Superior temporal gyrus (tissue), 1 donor: Measurements from ENCODE around the gene CACNA2D3.

Experiments
- DNase-seq: peaks from one replicate; pipeline ENCODE4 v3.0.0-alpha.2; 2016; ENCODE audit errors: extremely low spot score

The CACNA2D3 gene

GRCh38 chr3:54745843-54746242 is 623.5 kb downstream of the CACNA2D3 start:
- no peak for DNase-seq

- DNase-seq: no peak
Observed at GRCh38 chr3:54746722-54747121, 624.4 kb downstream of the CACNA2D3 start.

- no peak for DNase-seq
Observed at GRCh38 chr3:54755756-54756155, 633.4 kb downstream of the CACNA2D3 start.

DNA sequence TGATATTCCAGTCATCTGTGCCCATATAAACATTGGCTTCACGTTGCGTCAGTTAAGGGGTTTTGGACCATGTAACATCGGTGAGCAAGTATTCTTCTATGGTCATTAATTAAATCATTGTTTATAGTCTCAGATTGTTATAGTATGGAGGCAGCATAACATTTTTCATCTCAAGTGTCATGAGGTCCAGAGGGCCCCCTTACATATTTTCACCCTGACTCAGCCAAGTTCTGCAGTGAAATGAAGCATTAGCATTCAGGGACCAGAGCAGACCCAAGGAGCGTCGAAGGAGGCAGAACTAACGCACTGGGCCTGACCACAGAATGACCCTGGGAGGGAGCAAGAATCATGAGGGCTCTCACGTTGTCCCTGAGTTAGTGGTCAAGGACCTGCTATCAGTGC is 634.0 kb downstream of the CACNA2D3 start:
- DNase-seq: no peak

DNA sequence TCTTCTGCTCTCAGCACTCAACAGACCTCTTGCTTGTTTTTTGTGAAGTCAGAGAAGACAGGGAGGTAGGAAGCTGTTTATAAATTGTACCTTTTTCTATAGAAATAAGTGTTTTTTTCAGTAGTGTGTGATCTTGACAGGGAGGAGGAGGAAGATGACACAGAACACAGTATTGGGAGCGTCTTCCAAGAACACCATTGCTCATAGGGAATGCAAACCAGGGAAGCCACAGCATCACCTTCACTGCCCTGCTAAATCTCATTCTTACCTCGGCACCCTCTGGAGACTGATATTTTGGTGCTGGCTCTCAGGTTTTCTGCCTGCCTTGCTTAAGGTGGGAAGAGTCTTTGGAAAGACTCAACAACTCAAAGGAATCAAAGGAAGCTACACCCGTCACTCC is 636.1 kb downstream of the CACNA2D3 start:
- no peak for DNase-seq

- no peak for DNase-seq
Observed at GRCh38 chr3:54759166-54759565, 636.8 kb downstream of the CACNA2D3 start.

DNA sequence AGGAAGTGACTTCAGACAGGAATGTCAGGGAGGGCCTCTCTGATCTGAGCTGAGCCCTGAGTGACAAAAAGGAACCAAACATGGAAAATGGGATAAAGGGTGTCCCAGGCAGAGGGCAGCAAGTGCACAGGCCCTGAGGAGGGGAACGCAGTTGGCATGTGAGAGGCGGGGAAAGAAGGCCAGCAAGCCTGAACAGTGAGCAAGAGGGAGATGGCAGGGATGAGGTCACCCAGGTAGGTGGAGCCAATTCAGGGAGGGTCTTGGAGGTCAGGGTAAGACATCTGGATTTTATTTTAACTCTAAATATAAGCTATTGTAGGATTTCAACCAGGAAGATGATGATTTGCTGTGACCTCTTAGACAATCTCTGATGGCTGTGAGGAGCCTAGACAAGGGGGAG is 637.8 kb downstream of the CACNA2D3 start:
- DNase-seq: no peak

DNA sequence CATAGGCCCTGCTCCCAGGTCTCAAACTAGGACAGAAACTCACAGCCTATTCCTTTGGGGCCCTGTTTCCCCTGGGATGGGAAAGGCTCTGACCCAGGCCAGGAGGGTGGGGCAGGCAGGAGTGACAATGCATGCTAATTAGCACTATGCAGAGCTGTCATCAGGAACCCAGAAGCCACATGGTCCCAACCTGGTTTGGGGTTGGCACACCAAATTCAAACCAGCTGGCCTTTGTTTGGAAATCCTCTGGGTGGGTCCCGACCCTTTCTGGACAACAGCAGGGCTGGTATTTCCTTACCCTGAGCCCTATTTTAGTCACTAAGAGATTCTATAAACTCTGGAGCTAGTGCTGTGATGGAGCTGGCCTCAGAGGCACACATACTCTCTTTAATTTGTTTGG is 639.3 kb downstream of the CACNA2D3 start:
- DNase-seq: no peak

- DNase-seq: no peak
Observed at GRCh38 chr3:54764911-54765310, 642.6 kb downstream of the CACNA2D3 start.

DNA sequence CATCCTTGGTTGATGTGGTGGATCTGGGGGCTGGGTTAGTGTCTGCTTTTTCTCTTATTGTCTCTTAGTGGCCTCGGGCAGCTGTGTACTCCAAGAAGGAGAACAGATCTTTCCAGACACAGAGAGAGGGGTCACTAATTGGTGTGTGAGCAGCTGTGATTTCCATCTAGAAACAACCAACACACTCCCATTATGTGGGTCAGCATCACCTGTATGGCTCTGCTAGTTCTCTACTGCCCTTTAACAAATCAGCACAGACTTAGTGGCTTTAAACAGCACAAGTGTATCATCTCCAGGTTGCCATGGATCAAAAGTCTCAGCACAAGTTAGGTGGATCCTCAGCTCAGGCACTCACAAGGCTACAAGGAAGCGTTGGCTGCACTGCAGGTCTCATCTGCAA is 648.7 kb downstream of the CACNA2D3 start:
- no peak for DNase-seq

DNA sequence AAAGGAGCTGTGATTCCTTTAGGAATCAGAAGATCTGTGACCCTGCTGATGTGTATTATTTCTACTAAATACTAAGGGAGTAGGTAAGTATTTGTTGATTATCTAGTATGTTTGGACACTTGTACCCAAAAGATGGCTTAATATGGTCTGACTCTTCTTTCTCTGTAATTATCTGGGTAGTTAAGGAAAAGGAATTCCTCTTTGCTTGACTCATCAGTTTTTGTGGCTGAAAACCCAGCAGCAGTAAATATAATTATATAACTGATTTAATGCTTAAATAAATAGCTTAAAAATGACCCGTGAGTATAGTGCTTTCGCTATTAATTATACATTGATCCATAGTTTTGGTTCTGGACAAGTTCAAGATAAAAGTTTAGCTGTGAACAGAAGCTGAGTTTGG is 649.7 kb downstream of the CACNA2D3 start:
- no peak for DNase-seq

DNA sequence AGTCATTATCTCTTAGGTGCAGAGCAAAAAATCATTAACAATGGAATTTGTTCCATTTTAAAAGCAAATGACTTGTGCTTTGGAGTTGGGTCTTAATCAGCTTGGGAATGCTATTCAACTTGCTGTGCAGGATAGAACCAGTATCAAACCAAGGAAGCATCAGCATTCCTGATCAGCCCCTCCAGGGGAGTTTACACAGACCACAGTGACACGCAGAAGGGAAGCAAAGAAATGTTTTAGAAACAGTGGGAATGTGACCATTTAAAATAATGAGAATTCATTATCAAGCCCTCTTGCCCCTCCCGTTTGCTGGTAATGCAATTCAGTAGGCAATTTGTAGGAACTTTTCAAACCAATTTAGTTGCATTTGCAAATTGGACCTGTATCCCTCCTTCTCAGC is 650.4 kb downstream of the CACNA2D3 start:
- no peak for DNase-seq

DNA sequence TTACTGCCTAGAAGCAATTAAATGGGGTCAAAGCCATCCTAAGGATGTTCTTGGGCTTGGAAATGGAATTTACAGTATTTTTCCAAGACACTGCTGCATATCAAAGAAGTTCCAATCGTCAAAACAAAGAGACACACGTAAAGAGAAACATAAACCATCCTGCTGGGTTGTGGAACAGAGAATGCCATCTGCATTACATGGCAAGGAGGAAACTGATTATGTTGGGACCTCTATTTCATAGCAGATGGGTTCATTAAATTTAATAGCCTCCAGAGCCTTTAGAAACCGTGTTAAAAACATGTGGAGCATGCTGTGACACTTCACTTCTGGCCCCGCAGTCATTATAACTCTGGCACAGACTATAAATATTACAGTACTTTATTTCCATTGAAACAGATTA is 650.9 kb downstream of the CACNA2D3 start:
- no peak for DNase-seq

DNA sequence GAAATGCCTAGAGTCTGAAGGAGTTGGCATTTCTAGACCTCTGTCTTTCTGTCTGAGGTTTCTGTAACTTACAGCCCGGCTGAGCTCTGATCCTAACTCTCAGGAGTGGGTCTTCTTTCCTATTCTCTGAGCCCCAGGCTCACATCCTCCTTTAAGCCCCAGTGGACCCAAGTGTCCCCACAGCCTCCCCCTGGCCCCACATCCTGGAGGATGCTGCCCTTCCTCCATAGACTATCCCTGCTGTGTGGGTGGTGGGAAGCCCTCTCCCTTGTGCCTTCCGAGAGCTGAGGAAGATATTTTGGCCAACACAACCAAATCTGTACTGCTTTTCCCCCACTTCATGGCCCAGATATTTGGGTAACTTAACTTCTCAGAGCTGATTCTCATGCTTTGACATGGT is 654.2 kb downstream of the CACNA2D3 start:
- DNase-seq: no peak

DNA sequence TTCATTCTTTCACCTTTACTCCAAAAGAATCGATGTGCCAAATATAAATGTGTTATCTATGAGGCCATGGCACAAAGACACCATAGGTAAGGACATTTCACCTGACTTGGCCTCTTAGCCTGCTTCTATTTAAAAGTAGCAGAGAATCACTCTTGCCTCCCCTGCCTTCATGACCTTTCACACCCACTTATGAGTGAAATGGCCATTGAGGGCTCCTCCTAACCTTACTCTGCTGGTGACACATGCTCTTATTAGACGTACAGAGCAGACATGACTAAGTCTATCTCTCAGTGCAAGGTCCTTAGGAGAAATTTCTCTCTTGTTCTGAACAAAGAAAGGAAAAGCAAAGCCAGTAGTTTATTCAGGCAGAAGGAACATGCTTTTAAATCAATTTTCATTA is 654.8 kb downstream of the CACNA2D3 start:
- DNase-seq: no peak

- DNase-seq: no peak
Observed at GRCh38 chr3:54780336-54780735, 658.0 kb downstream of the CACNA2D3 start.

DNA sequence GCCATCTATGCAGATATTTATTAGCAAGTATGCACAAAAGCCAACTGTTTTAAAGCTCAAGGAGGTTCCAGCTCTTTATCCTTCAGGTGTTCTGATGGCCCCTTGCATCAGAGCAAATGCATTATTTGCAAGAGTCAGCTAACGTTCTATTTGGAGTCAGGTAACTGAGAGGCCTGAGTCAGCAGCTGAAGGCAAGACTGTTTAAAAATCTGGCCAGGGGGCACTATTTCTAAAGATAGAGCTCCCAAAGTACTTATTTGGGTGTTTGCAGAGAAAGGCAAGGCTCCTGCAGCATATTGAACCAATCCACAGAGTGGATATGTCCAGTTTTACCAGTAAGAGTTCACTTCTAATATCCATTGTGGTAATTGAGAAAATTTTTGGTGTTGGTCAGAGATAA is 659.4 kb downstream of the CACNA2D3 start:
- DNase-seq: no peak

DNA sequence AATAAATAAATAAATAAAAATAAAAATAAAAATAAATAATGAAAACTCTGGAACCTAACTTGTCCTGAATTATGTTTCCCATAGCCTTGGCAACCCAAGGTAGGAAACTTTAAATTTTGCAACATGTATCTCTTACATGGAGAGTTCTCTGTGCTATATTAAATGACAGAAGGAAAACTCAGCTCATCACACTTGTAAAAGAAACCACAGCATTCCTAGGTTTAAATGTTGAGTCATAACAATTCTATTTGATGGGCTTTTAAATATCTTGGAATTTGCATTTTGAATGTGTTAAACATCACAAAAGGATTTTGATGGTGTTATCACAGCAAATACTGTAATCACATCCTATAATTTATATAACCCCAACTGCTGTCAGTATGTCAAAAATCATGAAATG is 661.3 kb downstream of the CACNA2D3 start:
- no peak for DNase-seq

DNA sequence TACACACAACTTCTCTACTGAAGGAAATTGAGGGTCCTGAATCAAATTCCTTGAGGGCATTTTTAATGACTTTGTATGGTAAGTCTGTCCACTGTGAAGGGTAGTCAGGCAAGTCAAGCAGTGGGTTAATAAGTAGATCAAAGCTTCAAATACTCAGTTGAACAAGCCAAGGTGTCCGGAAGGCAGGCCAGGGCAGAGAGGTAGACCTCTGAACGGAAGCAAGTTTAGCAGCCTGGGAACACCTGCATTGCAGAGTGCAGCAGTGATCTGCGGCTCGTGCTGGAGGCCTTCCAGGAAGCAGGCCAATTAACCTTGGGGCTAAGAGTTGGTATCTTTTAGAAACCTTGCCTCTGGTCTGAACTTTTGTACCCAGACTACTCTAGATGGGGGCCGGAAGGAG is 661.7 kb downstream of the CACNA2D3 start:
- no peak for DNase-seq

DNA sequence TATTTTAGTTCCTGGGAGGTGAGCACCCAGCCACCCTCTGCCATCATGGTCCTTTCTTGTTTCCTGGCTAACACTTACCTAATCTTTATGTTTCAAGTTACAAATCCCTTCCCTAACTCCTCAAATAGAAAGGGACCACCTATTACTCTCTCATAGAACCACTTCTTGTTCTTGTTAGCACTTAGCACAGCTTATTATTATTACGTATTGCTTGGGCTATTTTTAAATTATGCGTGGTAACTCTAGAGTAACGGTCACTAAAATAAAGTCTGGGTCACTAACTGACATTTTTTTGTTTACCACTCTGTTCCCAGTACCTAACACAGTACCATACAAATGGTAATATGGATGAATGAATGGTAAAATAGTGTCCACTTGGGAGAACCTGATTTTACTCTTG is 663.6 kb downstream of the CACNA2D3 start:
- DNase-seq: no peak

DNA sequence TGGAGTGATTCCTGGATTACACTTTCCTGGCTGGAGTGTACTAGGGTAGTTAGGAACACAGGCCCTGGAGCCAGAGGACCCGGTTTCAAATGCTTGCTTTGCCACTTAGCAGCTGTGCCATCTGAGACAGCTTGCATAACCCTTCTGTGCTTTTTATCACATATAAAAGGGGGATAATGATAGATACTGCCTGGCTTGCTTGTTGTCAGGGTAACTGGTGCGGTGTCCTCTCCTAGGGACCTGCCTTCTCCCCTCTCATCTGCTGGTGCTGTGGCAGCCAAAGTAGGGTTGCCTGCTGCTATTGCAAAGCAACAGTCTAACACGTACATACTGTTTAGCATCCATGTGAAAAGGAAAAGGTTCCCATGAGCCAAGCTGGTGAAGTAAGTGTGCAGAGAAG is 667.7 kb downstream of the CACNA2D3 start:
- peak; percentile 20 for DNase-seq

GRCh38 chr3:54791501-54792156 is 669.3 kb downstream of the CACNA2D3 start:
- DNase-seq: no peak

- no peak for DNase-seq
Observed at GRCh38 chr3:54792584-54792983, 670.2 kb downstream of the CACNA2D3 start.

DNA sequence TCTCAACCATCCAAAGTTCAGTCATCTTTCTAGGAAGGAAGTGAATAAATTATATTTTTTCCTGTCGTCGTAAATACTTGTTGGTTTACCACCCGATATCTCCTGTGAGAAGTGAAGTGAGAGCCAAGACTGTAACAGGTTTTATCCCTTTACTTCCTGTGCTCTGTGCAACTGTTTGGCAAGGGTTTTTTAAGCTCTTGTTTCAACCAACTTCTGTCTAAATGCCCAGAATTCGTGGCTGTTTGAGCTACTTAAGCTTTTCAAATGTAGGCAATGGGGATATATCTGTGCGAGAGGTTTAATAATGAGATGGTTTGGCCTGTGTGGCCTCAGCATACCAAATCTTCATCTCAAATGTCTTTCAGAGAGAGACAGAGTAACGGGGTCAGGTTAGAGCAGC is 670.8 kb downstream of the CACNA2D3 start:
- peak; percentile 18 for DNase-seq
